Breast epithelium (tissue), 4 donors: ENCODE measurements around the gene SLC51A. TPM values are rescaled to one million over a fixed set of nuclear protein-coding genes. Genes with fewer than 3 reads are reported as not detected.
A peak's percentile ranks its signal among the peaks of the same experiment; 100 is the strongest.
"Not testable (repeated sequence)": the region's sequence is repeated elsewhere in the genome, so short reads cannot be mapped to it uniquely, and the experiment has no call there.

Source experiments
- DNase-seq, 2 donors: peaks; one replicate each; pipeline ENCODE4 v3.0.0-alpha.2; 2019; ENCODE audit warnings: low spot score in 2 of 2
- H3K27ac ChIP-seq, 2 donors: fragments of 200-600 bp; sonication (generic) in 1 of 2; one replicate each; pipeline ENCODE4 v1.5.1; 2016 to 2019; ENCODE audit warnings: mild to moderate bottlenecking in 1 of 2
- H3K27me3 ChIP-seq, 2 donors: fragments of 200-600 bp; sonication (generic) in 1 of 2; one replicate each; pipeline versions ENCODE4 v1.5.1 to v1.6.0; 2017 to 2019; ENCODE audit warnings: control low read depth in 1 of 2, mild to moderate bottlenecking in 1 of 2
- H3K36me3 ChIP-seq: fragments of 200-600 bp; one replicate; pipeline ENCODE4 v1.5.1; 2019
- H3K4me1 ChIP-seq, 2 donors: fragments of 200-600 bp; sonication (generic); one replicate each; pipeline ENCODE4 v1.5.1; 2016 to 2019; ENCODE audit warnings: control low read depth in 1 of 2
- H3K4me3 ChIP-seq, 3 donors: fragments of 200-600 bp; sonication (generic); 1 replicate in 2 of 3; 2 replicates in 1 of 3; pipeline ENCODE4 v1.5.1; 2016 to 2019; ENCODE audit warnings: mild to moderate bottlenecking in 3 of 3, moderate library complexity in 2 of 3
- H3K9me3 ChIP-seq, 2 donors: fragments of 200-600 bp; sonication (generic) in 1 of 2; one replicate each; pipeline ENCODE4 v1.5.1; 2016 to 2019; ENCODE audit warnings: control low read depth in 1 of 2
- POLR2A ChIP-seq: fragments of 450-650 bp; IDR thresholded peaks from one replicate; pipeline ENCODE4 v1.6.1; 2016; ENCODE audit warnings: antibody characterized with exemption, mild to moderate bottlenecking, moderate library complexity
- POLR2AphosphoS5 ChIP-seq, 3 donors: sonication (generic); formaldehyde crosslinking; IDR thresholded peaks; one replicate each; pipeline ENCODE4 v1.6.1; 2017; ENCODE audit warnings: antibody characterized with exemption in 3 of 3
- intact Hi-C: fragments of 100-400 bp; cut with DNase I; formaldehyde crosslinking; loops from one replicate; pipeline ENCODE4 v1.15.1; 2023; ENCODE audit warnings: low total_unique reads
- total RNA-seq, 3 donors: library from RNA; depleted of rRNA; stranded (reverse); fragments of >200 nt; gene quantifications; one replicate each; pipeline ENCODE4 v1.1.0, GENCODE V29; 2016
- TF ChIP-seq, protein P1 (sequence below), 3 donors: fragments of 450-650 bp; IDR thresholded peaks; one replicate each; pipeline ENCODE4 v1.5.1; 2016 to 2017; ENCODE audit warnings: antibody characterized with exemption in 3 of 3, mild to moderate bottlenecking in 3 of 3, moderate library complexity in 3 of 3

SLC51A gene
- total RNA-seq, 3 donors from 2014 or later, result not detected

DNA sequence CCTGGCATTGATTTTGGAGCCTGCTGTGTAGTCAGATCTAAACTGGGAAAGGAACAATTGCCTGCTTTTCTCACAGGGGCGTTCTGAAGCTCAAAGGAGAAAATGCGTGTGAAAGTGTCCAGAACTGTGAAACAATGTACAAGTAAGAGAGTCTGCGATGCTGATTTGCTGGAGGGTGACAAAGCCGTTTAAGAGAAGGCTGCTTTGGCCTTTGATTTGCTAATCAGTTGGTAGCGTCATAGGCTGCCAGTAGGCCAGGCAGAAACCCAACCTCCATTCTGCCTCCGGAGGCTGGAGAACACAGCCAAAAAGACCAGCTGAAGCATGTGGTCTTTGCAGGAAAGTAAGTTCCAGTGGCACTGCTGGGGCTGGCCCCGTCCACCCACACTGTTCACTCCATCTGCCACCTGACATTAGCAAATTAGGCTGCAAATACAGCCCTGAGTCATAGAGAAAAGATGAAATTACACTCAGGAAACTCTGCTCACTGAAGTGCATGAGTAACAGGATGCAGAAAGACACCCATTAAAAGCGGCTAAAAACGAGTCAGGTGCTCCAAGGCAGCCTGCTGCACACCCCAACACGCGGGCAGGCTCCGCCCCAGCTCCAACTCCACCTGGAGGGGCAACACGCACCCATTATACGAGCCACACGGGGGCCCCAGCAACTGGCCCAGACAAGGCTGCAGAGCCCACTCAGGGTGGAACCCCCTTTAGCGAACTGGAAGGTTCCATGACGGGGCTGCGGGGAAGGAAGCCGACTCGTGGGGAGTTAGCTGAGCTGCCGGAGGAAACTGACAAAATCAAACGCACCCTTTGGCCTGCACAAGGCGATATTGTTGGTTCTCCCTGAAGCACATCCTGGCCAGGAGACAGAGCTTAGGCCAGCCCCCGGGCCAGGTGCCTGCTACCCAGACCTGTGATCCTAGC lies 36.7 kb upstream of the SLC51A start:
- H3K4me1 ChIP-seq, result no peaks in the 10 kb centered on the region
- peak overlapping the region in 2 of 3 donors; percentile 13 to 31 for H3K4me3 ChIP-seq
- peak overlapping the region in 1 of 2 donors; percentile 14 for H3K27ac ChIP-seq
- intact Hi-C loops, result loop anchor here (5.0 kb wide), 1 partner anchor 743 kb away; no protein-coding TSS in a partner anchor
- TF ChIP-seq POLR2A (no peak), POLR2AphosphoS5 (IDR thresholded peaks at IDR 0.05) (no peak)
- TF ChIP-seq, protein P1, sequence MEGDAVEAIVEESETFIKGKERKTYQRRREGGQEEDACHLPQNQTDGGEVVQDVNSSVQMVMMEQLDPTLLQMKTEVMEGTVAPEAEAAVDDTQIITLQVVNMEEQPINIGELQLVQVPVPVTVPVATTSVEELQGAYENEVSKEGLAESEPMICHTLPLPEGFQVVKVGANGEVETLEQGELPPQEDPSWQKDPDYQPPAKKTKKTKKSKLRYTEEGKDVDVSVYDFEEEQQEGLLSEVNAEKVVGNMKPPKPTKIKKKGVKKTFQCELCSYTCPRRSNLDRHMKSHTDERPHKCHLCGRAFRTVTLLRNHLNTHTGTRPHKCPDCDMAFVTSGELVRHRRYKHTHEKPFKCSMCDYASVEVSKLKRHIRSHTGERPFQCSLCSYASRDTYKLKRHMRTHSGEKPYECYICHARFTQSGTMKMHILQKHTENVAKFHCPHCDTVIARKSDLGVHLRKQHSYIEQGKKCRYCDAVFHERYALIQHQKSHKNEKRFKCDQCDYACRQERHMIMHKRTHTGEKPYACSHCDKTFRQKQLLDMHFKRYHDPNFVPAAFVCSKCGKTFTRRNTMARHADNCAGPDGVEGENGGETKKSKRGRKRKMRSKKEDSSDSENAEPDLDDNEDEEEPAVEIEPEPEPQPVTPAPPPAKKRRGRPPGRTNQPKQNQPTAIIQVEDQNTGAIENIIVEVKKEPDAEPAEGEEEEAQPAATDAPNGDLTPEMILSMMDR (IDR thresholded peaks at IDR 0.05), result no peak
- no peaks in the 10 kb centered on the region for H3K9me3 ChIP-seq
- no peak for DNase-seq
- H3K27me3 ChIP-seq, result no peaks in the 10 kb centered on the region
- no peaks in the 10 kb centered on the region for H3K36me3 ChIP-seq

DNA sequence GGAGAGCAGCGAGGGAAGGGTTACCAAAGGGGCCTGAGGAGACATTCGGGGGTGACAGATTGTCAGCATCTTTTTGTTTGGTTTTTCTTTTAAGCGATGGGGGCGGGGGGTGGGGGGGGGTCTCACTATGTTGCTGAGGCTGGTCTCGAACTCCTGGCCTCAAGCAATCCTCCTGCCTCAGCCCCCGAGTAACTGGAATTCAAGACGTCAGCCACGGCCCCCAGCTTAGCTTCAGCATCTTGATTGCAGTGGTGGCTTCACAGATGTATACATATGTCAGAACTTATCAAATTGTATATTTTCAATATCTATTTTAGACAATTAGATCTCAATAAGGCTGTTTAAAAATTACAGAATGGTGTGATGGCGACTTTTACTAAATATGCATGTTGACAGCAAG lies 36.0 kb upstream of the SLC51A start:
- Histone ChIP-seq H3K27me3 (no peaks in the 10 kb centered on the region), H3K9me3 (no peaks in the 10 kb centered on the region), H3K4me3 (no peak overlapping the region), H3K4me1 (no peaks in the 10 kb centered on the region), H3K36me3 (no peaks in the 10 kb centered on the region), H3K27ac (peak overlapping the region in 1 of 2 donors; percentile 14)
- intact Hi-C loops, result no loop called here
- TF ChIP-seq, protein P1 (IDR thresholded peaks at IDR 0.05), result no peak
- TF ChIP-seq POLR2A, result no peak
- no peak for TF ChIP-seq POLR2AphosphoS5 (IDR thresholded peaks at IDR 0.05)
- no peak for DNase-seq

DNA sequence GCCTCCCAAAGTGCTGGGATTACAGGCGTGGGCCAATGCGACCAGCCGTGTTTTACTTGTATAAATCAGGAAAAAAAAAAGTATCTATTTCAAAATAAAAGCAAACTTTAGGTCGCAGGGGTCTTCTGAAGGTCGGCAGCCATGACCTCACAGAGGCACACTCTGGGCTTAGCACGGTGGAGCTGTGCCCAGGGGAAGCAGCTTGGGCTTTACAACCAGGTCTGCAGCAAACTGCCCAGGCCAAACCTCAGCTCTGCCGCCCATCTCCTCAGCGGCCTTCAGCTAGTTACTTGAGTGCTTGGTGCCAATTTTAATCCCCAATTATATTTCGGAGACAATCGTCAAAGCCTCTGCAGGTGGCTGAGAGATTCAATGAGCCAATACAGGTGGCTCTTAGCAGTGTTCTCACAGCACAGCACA lies 35.2 kb upstream of the SLC51A start:
- intact Hi-C loops, result no loop called here
- DNase-seq, result no peak
- TF ChIP-seq, protein P1 (IDR thresholded peaks at IDR 0.05), result no peak
- TF ChIP-seq POLR2AphosphoS5 (IDR thresholded peaks at IDR 0.05) (no peak), POLR2A (no peak)
- H3K27ac ChIP-seq, result no peak overlapping the region
- H3K9me3 ChIP-seq, result no peaks in the 10 kb centered on the region
- no peaks in the 10 kb centered on the region for H3K4me1 ChIP-seq
- no peaks in the 10 kb centered on the region for H3K27me3 ChIP-seq
- H3K4me3 ChIP-seq, result no peak overlapping the region
- H3K36me3 ChIP-seq, result no peaks in the 10 kb centered on the region

DNA sequence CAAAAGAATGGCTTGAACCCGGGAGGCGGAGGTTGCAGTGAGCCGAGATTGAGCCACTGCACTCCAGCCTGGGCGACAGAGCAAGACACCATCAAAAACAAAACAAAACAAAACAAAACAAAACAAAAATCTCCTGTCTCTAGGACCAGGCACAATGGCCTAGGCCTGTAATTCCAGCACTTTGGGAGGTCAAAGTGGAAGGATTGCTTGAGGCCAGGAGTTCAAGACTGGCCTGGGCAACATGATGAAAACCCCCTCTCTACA lies 32.2 kb upstream of the SLC51A start:
- H3K27me3 ChIP-seq, H3K4me1 ChIP-seq, H3K9me3 ChIP-seq, H3K36me3 ChIP-seq, H3K4me3 ChIP-seq, DNase-seq, intact Hi-C loops, H3K27ac ChIP-seq: not testable (repeated sequence)

DNA sequence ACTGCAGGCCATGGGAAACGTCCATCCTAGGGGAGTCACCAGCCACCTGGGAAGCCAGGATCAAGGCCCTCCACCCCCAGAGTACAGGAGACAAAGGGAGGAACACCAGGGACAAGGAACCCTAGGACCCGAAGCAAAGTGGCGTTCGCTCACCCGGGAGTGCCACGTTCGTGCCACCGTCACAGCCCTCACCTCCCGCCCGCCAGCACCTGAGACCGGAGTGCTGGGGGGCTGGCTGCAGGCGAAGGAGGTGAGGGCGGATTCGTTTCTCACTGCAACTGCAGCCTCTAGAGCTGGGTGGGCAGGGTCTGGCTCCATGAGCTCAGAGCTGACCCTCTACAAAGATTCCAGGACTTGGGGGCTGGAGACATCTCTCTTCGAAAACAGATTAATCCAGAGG lies 31.5 kb upstream of the SLC51A start:
- Histone ChIP-seq H3K27me3 (no peaks in the 10 kb centered on the region), H3K27ac (no peak overlapping the region), H3K4me3 (no peak overlapping the region), H3K9me3 (no peaks in the 10 kb centered on the region), H3K4me1 (no peaks in the 10 kb centered on the region), H3K36me3 (no peaks in the 10 kb centered on the region)
- TF ChIP-seq POLR2A (no peak), POLR2AphosphoS5 (IDR thresholded peaks at IDR 0.05) (no peak)
- TF ChIP-seq, protein P1 (IDR thresholded peaks at IDR 0.05), result no peak
- intact Hi-C loops, result no loop called here
- no peak for DNase-seq
